Pancreas (tissue), 10 donors: ENCODE data around the gene STK39. TPM values are rescaled to one million over a fixed set of nuclear protein-coding genes. Genes with fewer than 3 reads are reported as not detected.
A peak's percentile ranks its signal among the peaks of the same experiment; 100 is the strongest.

Experiments used
- ATAC-seq, 4 donors: fragments of 200-7000 bp; cut with Tn5 transposase; one replicate each; pipeline versions ENCODE4 v1.8.0 to v1.9.1; 2020; ENCODE audit warnings: mild to moderate bottlenecking in 4 of 4, moderate library complexity in 4 of 4
- DNase-seq, 6 donors: peaks; one replicate each; pipeline ENCODE4 v3.0.0-alpha.2; 2020
- FAIRE-seq: peaks from 2 replicates; lab custom pipeline; 2012; peaks lifted over from hg19 to GRCh38; lab: Jason Lieb, UNC
- H3K27ac ChIP-seq, 4 donors: fragments of 200-600 bp; sonication (generic); 1 replicate in 3 of 4; 2 replicates in 1 of 4; pipeline versions ENCODE4 v1.5.0 to v1.8.0; 2020
- H3K27me3 ChIP-seq, 4 donors: fragments of 200-600 bp; one replicate each; pipeline ENCODE4 v1.8.0; 2021
- H3K36me3 ChIP-seq, 3 donors: fragments of 200-600 bp; sonication (generic) in 1 of 3; one replicate each; pipeline versions ENCODE4 v1.5.0 to v1.8.0; 2020 to 2021
- H3K4me1 ChIP-seq, 3 donors: fragments of 200-600 bp; one replicate each; pipeline ENCODE4 v1.8.0; 2021
- H3K4me3 ChIP-seq, 4 donors: fragments of 200-600 bp; sonication (generic) in 2 of 4; one replicate each; pipeline versions ENCODE4 v1.5.0 to v1.8.0; 2020 to 2021
- H3K9me3 ChIP-seq, 4 donors: fragments of 200-600 bp; one replicate each; pipeline ENCODE4 v1.8.0; 2021
- WGBS, 2 donors: extraction: QIAGEN DNeasy Blood & Tissue Kit; methylation state at CpG; one replicate each; pipeline ENCODE4 v1.1.7; 2013; 5-methylcytosine and 5-hydroxymethylcytosine counted together
- intact Hi-C, 3 donors: fragments of 100-400 bp; cut with DNase I; formaldehyde crosslinking; loops; one replicate each; pipeline versions ENCODE4 v1.11.1 to v1.14.2; 2022
- polyA plus RNA-seq, 2 donors: library from polyadenylated mRNA; stranded (reverse); fragments of 200-250 nt; gene quantifications; one replicate each; pipeline ENCODE4 v1.2.3, GENCODE V29; 2013
- total RNA-seq, 6 donors: library from RNA; stranded (reverse); fragmentation: NEBNext Ultra II Directional in 4 of 6; extraction: Animal tissue kit (Norgen Biotek cat#: 25700) in 4 of 6; gene quantifications; one replicate each; pipeline versions ENCODE4 v1.2.1 to v1.2.4, GENCODE V29; 2021 to 2023
- TF ChIP-seq, protein P1 (sequence below), 4 donors: fragments of 200-600 bp; sonication (generic) in 3 of 4; IDR thresholded peaks; one replicate each; pipeline versions ENCODE4 v1.5.0 to v1.8.0; 2021; ENCODE audit warnings: antibody characterized with exemption in 4 of 4
- donor health status: healthy with polysubstance abuse.
- donor health status: DM: no; HTN: no; CAD: no; lungs with moderate emphysema.
- donor health status: DM: no; HTN: no; CAD: no.
- donor health status: control.
- donor health status: control.
- donor health status: Bipolar disorder and iron deficiency.
- donor health status: DM: yes; HTN: yes; CAD: no.
- donor health status: DM: no; HTN: no; CAD: no.
- donor health status: DM: no; HTN: no; CAD: no.
- donor health status: DM: yes; HTN: yes; CAD: no.

The STK39 gene
- total and polyA plus RNA-seq, 8 donors = 9.5 to 23.1 (median 15.5) TPM

DNA sequence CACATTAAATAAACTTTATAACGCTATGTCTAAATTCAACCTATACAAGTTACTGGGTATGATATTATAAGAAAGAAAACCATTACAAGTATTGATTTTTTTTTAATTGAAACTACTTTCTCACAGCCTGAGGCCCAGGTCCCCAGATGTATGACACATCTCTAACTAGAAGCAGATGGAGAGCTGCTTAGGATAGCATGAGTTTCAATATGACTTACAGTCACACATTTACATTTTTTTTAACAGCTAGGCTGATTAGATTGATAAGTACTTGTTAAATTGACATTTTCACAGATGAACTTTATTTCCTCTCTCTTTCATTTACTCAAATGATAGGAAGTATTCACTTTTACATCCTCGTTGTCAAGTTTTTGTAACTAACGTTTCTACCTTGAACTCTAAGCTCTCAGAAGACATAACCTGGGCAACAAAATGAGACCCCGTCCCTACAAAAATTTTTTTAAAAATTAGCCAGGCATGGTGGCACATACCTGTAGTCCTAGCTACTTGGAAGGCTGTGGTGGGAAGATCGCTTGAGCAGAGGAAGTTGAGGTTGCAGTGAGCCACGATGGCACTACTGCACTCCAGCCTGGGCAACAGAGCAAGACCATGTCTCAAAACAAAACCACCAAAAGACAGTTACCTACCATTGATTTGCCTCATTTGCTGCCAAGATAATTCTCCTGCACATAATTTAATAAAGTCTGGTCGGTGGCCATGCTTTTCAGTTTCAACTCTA lies 52.4 kb downstream of the STK39 start:
- TF ChIP-seq, protein P1, sequence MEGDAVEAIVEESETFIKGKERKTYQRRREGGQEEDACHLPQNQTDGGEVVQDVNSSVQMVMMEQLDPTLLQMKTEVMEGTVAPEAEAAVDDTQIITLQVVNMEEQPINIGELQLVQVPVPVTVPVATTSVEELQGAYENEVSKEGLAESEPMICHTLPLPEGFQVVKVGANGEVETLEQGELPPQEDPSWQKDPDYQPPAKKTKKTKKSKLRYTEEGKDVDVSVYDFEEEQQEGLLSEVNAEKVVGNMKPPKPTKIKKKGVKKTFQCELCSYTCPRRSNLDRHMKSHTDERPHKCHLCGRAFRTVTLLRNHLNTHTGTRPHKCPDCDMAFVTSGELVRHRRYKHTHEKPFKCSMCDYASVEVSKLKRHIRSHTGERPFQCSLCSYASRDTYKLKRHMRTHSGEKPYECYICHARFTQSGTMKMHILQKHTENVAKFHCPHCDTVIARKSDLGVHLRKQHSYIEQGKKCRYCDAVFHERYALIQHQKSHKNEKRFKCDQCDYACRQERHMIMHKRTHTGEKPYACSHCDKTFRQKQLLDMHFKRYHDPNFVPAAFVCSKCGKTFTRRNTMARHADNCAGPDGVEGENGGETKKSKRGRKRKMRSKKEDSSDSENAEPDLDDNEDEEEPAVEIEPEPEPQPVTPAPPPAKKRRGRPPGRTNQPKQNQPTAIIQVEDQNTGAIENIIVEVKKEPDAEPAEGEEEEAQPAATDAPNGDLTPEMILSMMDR (IDR thresholded peaks at IDR 0.05) = no peak
- Histone ChIP-seq H3K36me3 (no peaks in the 10 kb centered on the region), H3K4me3 (no peak overlapping the region), H3K9me3 (no peaks in the 10 kb centered on the region), H3K27ac (no peak overlapping the region), H3K27me3 (no peaks in the 10 kb centered on the region), H3K4me1 (peaks cover 18 to 50% (median 21%) of the 10 kb centered on the region in 3 donors)
- WGBS, 2 donors = 90% methylated on average over 7 of the region's 7 CpGs
- no peak for ATAC-seq
- intact Hi-C loops = no loop called here
- no peak for FAIRE-seq
- DNase-seq = no peak

DNA sequence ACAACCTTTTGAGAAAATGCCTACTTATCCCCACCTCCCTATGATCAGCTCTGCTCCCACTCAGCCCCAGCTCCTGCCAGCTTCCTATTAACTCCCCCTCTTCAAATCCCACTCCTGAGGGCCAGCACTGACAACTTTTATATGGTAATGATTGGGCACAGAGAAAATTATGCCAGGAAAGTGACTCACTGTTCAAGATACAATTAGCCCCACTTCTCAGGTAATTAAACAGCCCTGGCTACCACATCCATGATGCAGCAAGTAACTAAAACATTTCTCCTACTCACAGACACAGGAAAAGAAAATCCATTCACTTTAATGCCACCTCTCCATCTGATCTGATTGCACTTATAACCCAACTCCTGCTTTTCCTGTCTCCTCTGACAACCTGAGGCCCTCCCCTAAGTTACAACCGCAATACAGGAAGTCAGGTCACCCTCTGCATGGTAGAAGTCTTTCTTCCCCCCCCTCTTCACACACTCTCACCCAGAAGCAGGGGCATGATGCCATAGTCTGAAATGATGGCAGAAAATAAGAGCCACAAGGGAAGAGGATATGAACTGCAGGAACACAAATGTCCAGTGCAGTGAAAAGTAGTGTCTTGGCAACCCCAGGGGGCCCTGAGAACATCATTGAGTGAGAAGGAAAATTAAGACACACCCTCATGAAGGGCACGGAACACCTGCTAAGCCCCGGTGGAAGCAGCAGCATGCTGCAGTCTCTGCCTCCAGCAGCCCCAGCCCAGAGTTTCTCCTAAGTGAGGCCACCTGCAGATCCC lies 54.4 kb downstream of the STK39 start:
- ATAC-seq (peak in 2 of 4 donors; percentile 25 to 47), FAIRE-seq (no peak), DNase-seq (no peak)
- intact Hi-C loops = no loop called here
- Histone ChIP-seq H3K4me1 (peaks cover 15 to 48% (median 15%) of the 10 kb centered on the region in 3 donors), H3K36me3 (no peaks in the 10 kb centered on the region), H3K27me3 (no peaks in the 10 kb centered on the region), H3K4me3 (no peak overlapping the region), H3K9me3 (no peaks in the 10 kb centered on the region), H3K27ac (peak overlapping the region in 2 of 4 donors; percentile 6 to 24)
- WGBS, 2 donors = 53 to 62% methylated on average over 3 of the region's 3 CpGs
- TF ChIP-seq, protein P1 (IDR thresholded peaks at IDR 0.05) = no peak

DNA sequence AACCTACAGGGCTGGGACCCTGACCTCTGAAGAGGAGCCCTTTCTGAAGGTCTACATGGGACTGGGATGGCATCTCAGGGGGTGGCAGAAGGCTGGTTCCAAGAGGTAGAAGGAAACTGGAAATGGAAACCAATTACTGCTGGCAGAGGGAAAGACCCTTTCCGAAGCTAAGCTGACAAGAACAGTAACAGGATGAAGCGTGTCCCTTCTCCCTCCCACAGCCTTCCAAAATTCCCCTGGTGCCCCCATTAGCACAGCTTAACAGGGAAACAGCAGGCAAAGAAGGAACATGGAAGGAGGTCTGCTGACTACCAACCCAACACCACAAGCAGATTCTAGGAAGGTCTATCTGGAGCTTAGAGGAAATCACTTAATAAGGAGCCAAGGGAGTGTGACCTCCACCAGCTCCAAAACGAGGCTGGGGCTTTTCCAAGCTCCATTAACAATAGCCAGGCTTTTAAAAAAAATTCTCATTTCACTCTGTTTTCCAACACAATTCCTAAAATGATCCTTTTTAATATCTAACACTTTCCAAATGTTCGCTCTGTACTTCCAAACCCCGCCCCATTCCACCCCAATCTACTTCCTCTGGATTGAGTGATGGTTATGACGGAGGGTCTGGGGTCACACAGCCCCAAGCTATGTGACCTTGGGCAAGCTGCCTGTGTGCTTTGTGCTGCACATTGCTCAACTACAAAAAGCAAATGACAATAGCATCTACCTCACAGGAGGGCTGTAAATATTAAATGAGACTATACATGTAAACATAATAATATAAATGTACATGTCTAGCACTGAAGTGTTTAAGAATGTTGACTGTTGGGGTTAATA lies 55.2 kb downstream of the STK39 start:
- FAIRE-seq = no peak
- Histone ChIP-seq H3K4me3 (no peak overlapping the region), H3K36me3 (no peaks in the 10 kb centered on the region), H3K27me3 (no peaks in the 10 kb centered on the region), H3K27ac (peak overlapping the region in 2 of 4 donors; percentile 6 to 24), H3K9me3 (no peaks in the 10 kb centered on the region), H3K4me1 (peaks cover 8 to 42% (median 15%) of the 10 kb centered on the region in 3 donors)
- peak in 1 of 4 donors; percentile 13 for ATAC-seq
- intact Hi-C loops = no loop called here
- WGBS, 2 donors = 66 to 67% methylated on average over 6 of the region's 6 CpGs
- TF ChIP-seq, protein P1 (IDR thresholded peaks at IDR 0.05) = no peak
- peak in 1 of 6 donors; percentile 25 for DNase-seq

DNA sequence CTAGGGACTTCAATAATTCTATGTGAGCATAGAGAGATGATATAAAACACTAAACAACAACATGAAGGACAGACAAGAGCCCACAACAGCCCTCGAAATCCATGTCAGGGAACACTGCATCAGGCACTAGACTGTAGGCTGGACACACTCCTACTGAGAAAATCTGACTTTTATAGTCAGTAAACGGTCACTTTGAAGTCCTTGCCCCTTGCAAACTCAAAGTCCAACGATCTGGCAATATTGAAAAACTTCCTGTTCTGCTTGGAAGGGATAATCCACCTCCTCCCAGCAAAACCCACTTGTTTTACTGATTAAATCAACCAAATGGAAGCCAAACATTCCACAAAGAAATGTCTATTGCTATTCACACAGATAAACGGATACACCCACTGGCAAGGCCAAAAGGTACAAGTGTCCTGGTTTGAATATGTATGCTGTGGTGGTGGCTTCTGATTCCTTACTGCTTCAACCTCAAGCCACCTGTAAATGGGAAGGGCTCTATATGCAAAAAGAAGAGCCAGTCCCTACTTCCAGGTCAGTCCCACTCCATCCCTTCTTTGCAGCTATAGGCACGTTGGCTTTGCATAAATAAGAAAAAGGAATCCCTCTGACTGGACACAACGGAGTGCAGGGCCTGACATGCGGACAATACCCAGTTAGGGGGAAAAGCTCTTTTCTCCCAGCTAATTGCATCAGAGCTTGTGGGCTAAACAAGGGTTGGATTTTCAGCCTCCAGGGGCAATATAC lies 56.6 kb downstream of the STK39 start:
- FAIRE-seq = no peak
- DNase-seq = no peak
- Histone ChIP-seq H3K27ac (peak overlapping the region in 3 of 4 donors; percentile 23 to 38 (median 24)), H3K4me3 (no peak overlapping the region), H3K4me1 (peaks cover 6 to 41% (median 10%) of the 10 kb centered on the region in 3 donors), H3K36me3 (no peaks in the 10 kb centered on the region), H3K27me3 (no peaks in the 10 kb centered on the region), H3K9me3 (no peaks in the 10 kb centered on the region)
- TF ChIP-seq, protein P1 (IDR thresholded peaks at IDR 0.05) = no peak
- 54 to 55% methylated on average over 7 of the region's 7 CpGs for WGBS, 2 donors
- ATAC-seq = peak in 3 of 4 donors; percentile 41 to 52 (median 52)
- intact Hi-C loops = no loop called here
